Activated CD4-positive, alpha-beta T cell treated with anti-CD3 and anti-CD28 coated beads, Interleukin-2, amount 10 ng/mL, durations not matched to agents 7 days and 5 days (primary cell): ENCODE measurements around the gene SAMD7. TPM values are rescaled to one million over a fixed set of nuclear protein-coding genes. Genes with fewer than 3 reads are reported as not detected.

Experiments
- CTCF ChIA-PET: fragments of 350-600 bp; sonication (Branson Sonifier 250); formaldehyde crosslinking; loops from one replicate; lab custom pipeline; 2021; ENCODE audit warnings: antibody characterized with exemption; lab: Charles Lee
- POLR2A ChIA-PET: fragments of 350-600 bp; sonication (Branson Sonifier 250); formaldehyde crosslinking; loops from one replicate; lab custom pipeline; 2021; ENCODE audit warnings: antibody characterized with exemption; lab: Charles Lee
- DNase-seq: peaks from one replicate; pipeline ENCODE4 v3.0.0-alpha.2; 2020
- H3K27ac Mint-ChIP-seq: one replicate; pipeline ENCODE4 v1.8.0; 2021; ENCODE audit warnings: mild to moderate bottlenecking, moderate library complexity, mixed read lengths
- H3K27me3 Mint-ChIP-seq: one replicate; pipeline ENCODE4 v1.8.0; 2021; ENCODE audit warnings: mixed read lengths
- H3K36me3 Mint-ChIP-seq: one replicate; pipeline ENCODE4 v1.8.0; 2021; ENCODE audit warnings: low read depth, mixed read lengths
- H3K4me1 Mint-ChIP-seq: one replicate; pipeline ENCODE4 v1.8.0; 2021; ENCODE audit warnings: mixed read lengths
- H3K4me3 Mint-ChIP-seq: one replicate; pipeline ENCODE4 v1.8.0; 2021; ENCODE audit warnings: mild to moderate bottlenecking, moderate library complexity, mixed read lengths
- H3K9me3 Mint-ChIP-seq: one replicate; pipeline ENCODE4 v1.8.0; 2021; ENCODE audit warnings: mixed read lengths
- total RNA-seq, 2 experiments: library from RNA; stranded (reverse); gene quantifications; one replicate each; pipeline ENCODE4 v1.2.3, GENCODE V29; 2021

Gene SAMD7
- total RNA-seq, result not detected

- no peak for DNase-seq
- H3K4me3 Mint-ChIP-seq, result no peak within 1 kb of the TSS
Measured at GRCh38 chr3:169911272-169911671, at the start of gene SAMD7. Gene SAMD7, plus strand, starts transcription at chr3:169911572. Its CDS starts 7,927 bp downstream, at chr3:169919499.

GRCh38 chr3:169861871-169862270 lies 49.5 kb upstream of the SAMD7 start:
- no peaks in the 10 kb centered on the region for H3K9me3 Mint-ChIP-seq
- no peak overlapping the region for H3K27ac Mint-ChIP-seq
- no peak overlapping the region for H3K4me3 Mint-ChIP-seq
- POLR2A ChIA-PET, result no interaction called here
- H3K36me3 Mint-ChIP-seq, result no peaks in the 10 kb centered on the region
- peaks cover 12% of the 10 kb centered on the region for H3K27me3 Mint-ChIP-seq
- CTCF ChIA-PET, result interaction anchor here (0.6 to 1.6 kb wide), 7 partner anchors 9 to 1942 kb away, joined by 3 to 5 read pairs (median 3); no protein-coding TSS in a partner anchor
- DNase-seq, result no peak
- H3K4me1 Mint-ChIP-seq, result peaks cover 24% of the 10 kb centered on the region

More at GRCh38 chr3:169911272-169911671, at the start of gene SAMD7:
- Mint-ChIP-seq H3K36me3 (no peaks in the 10 kb centered on the region), H3K27ac (no peak within 1 kb of the TSS), H3K9me3 (no peaks in the 10 kb centered on the region), H3K27me3 (peaks cover 1% of the 10 kb centered on the region), H3K4me1 (no peaks in the 10 kb centered on the region)
- CTCF ChIA-PET, result interaction anchor here (1.1 kb wide), 1 partner anchor 76 kb away, joined by 3 read pairs; no protein-coding TSS in a partner anchor
- POLR2A ChIA-PET, result no interaction called here

- H3K27ac Mint-ChIP-seq, result no peak overlapping the region
- peaks cover 24% of the 10 kb centered on the region for H3K4me1 Mint-ChIP-seq
- no peaks in the 10 kb centered on the region for H3K9me3 Mint-ChIP-seq
- no peaks in the 10 kb centered on the region for H3K36me3 Mint-ChIP-seq
- DNase-seq, result peak; percentile 71
- peaks cover 10% of the 10 kb centered on the region for H3K27me3 Mint-ChIP-seq
- POLR2A ChIA-PET, result interaction anchor here (0.7 kb wide), 1 partner anchor 99 kb away, joined by 3 read pairs; the partner anchor contains the start of gene TERC
- no peak overlapping the region for H3K4me3 Mint-ChIP-seq
- CTCF ChIA-PET, result interaction anchor here (1.1 to 1.6 kb wide), 4 partner anchors 16 to 36 kb away, joined by 3 read pairs; no protein-coding TSS in a partner anchor
Measured at GRCh38 chr3:169863458-169863899, 47.9 kb upstream of the SAMD7 start.

GRCh38 chr3:169864270-169864669 lies 47.1 kb upstream of the SAMD7 start:
- no peak for DNase-seq
- CTCF ChIA-PET, result interaction anchor here (1.1 kb wide), 1 partner anchor 24 kb away, joined by 3 read pairs; no protein-coding TSS in a partner anchor
- H3K4me3 Mint-ChIP-seq, result no peak overlapping the region
- peaks cover 26% of the 10 kb centered on the region for H3K4me1 Mint-ChIP-seq
- no peaks in the 10 kb centered on the region for H3K36me3 Mint-ChIP-seq
- no peak overlapping the region for H3K27ac Mint-ChIP-seq
- H3K27me3 Mint-ChIP-seq, result peaks cover 9% of the 10 kb centered on the region
- POLR2A ChIA-PET, result no interaction called here
- H3K9me3 Mint-ChIP-seq, result no peaks in the 10 kb centered on the region

- Mint-ChIP-seq H3K27me3 (peaks cover 8% of the 10 kb centered on the region), H3K27ac (peak overlapping the region; percentile 84), H3K9me3 (no peaks in the 10 kb centered on the region), H3K36me3 (no peaks in the 10 kb centered on the region), H3K4me1 (peaks cover 34% of the 10 kb centered on the region), H3K4me3 (no peak overlapping the region)
- CTCF ChIA-PET, result interaction anchor here (0.6 to 0.7 kb wide), 2 partner anchors 25 to 102 kb away, joined by 3 to 5 read pairs; no protein-coding TSS in a partner anchor
- POLR2A ChIA-PET, result no interaction called here
- DNase-seq, result no peak
Measured at GRCh38 chr3:169865176-169865767, 46.1 kb upstream of the SAMD7 start.

GRCh38 chr3:169867584-169868210 lies 43.7 kb upstream of the SAMD7 start:
- no peak overlapping the region for H3K27ac Mint-ChIP-seq
- H3K9me3 Mint-ChIP-seq, result no peaks in the 10 kb centered on the region
- DNase-seq, result no peak
- H3K4me3 Mint-ChIP-seq, result no peak overlapping the region
- peaks cover 51% of the 10 kb centered on the region for H3K4me1 Mint-ChIP-seq
- H3K36me3 Mint-ChIP-seq, result no peaks in the 10 kb centered on the region
- CTCF ChIA-PET, result interaction anchor here (0.6 kb wide), 1 partner anchor 401 kb away, joined by 3 read pairs; no protein-coding TSS in a partner anchor
- POLR2A ChIA-PET, result no interaction called here
- H3K27me3 Mint-ChIP-seq, result peaks cover 3% of the 10 kb centered on the region

GRCh38 chr3:169868369-169868768 lies 43.0 kb upstream of the SAMD7 start:
- DNase-seq, result no peak
- CTCF ChIA-PET, result interaction anchor here (0.6 kb wide), 1 partner anchor 400 kb away, joined by 3 read pairs; no protein-coding TSS in a partner anchor
- no peaks in the 10 kb centered on the region for H3K36me3 Mint-ChIP-seq
- H3K27ac Mint-ChIP-seq, result no peak overlapping the region
- peaks cover 51% of the 10 kb centered on the region for H3K4me1 Mint-ChIP-seq
- H3K27me3 Mint-ChIP-seq, result peaks cover 3% of the 10 kb centered on the region
- H3K4me3 Mint-ChIP-seq, result no peak overlapping the region
- POLR2A ChIA-PET, result no interaction called here
- H3K9me3 Mint-ChIP-seq, result no peaks in the 10 kb centered on the region

- H3K4me1 Mint-ChIP-seq, result peaks cover 38% of the 10 kb centered on the region
- POLR2A ChIA-PET, result no interaction called here
- no peaks in the 10 kb centered on the region for H3K27me3 Mint-ChIP-seq
- no peak for DNase-seq
- no peaks in the 10 kb centered on the region for H3K9me3 Mint-ChIP-seq
- no peaks in the 10 kb centered on the region for H3K36me3 Mint-ChIP-seq
- peak within 1 kb of the TSS; percentile 46 for H3K27ac Mint-ChIP-seq
- no peak within 1 kb of the TSS for H3K4me3 Mint-ChIP-seq
- CTCF ChIA-PET, result no interaction called here
Measured at GRCh38 chr3:169869484-169870220, 41.7 kb upstream of the SAMD7 start, which contains the start of gene LRRC31. Gene LRRC31, minus strand, starts transcription at chr3:169869935. Its CDS starts 128 bp downstream, at chr3:169869807.

GRCh38 chr3:169871129-169871886 lies 40.1 kb upstream of the SAMD7 start:
- Mint-ChIP-seq H3K4me1 (peaks cover 28% of the 10 kb centered on the region), H3K27me3 (peaks cover 1% of the 10 kb centered on the region), H3K4me3 (peak overlapping the region; percentile 3), H3K27ac (peak overlapping the region; percentile 0), H3K36me3 (no peaks in the 10 kb centered on the region), H3K9me3 (no peaks in the 10 kb centered on the region)
- CTCF ChIA-PET, result interaction anchor here (1.4 kb wide), 1 partner anchor 9 kb away, joined by 3 read pairs; no protein-coding TSS in a partner anchor
- POLR2A ChIA-PET, result no interaction called here
- DNase-seq, result peak; percentile 53

- Mint-ChIP-seq H3K27me3 (peaks cover 1% of the 10 kb centered on the region), H3K4me1 (peaks cover 5% of the 10 kb centered on the region), H3K9me3 (no peaks in the 10 kb centered on the region), H3K4me3 (no peak overlapping the region), H3K27ac (no peak overlapping the region), H3K36me3 (no peaks in the 10 kb centered on the region)
- DNase-seq, result no peak
- CTCF ChIA-PET, result no interaction called here
- POLR2A ChIA-PET, result no interaction called here
Measured at GRCh38 chr3:169879013-169879557, 32.3 kb upstream of the SAMD7 start.

GRCh38 chr3:169879845-169880575 lies 31.4 kb upstream of the SAMD7 start:
- CTCF ChIA-PET, result no interaction called here
- H3K9me3 Mint-ChIP-seq, result no peaks in the 10 kb centered on the region
- POLR2A ChIA-PET, result no interaction called here

More at GRCh38 chr3:169879845-169880575, 31.4 kb upstream of the SAMD7 start:
- H3K4me3 Mint-ChIP-seq, result no peak overlapping the region
- H3K36me3 Mint-ChIP-seq, result no peaks in the 10 kb centered on the region
- no peak overlapping the region for H3K27ac Mint-ChIP-seq
- peaks cover 8% of the 10 kb centered on the region for H3K4me1 Mint-ChIP-seq
- no peak for DNase-seq
- H3K27me3 Mint-ChIP-seq, result peaks cover 2% of the 10 kb centered on the region
